ENCODE data around the gene HSD3B1.

GRCh38 chr1:119504831-119505230 is 2.2 kb upstream of the HSD3B1 start:
- TF ChIP-seq CTCF (conservative IDR thresholded peaks at IDR 0.05; ENCODE audit: low read depth, low read length), result no peak
- no peak for TF ChIP-seq EZH2 (IDR thresholded peaks at IDR 0.05; ENCODE audit: low read length, unreplicated experiment)
- no peak for TF ChIP-seq EZH2phosphoT487 (IDR thresholded peaks at IDR 0.05; ENCODE audit: borderline replicate concordance, low read length)

Data from PC-3 (cell line).